LNCAP (cell line): ENCODE results near the gene CRYBG1.

Experiments
- CTCF ChIP-seq: fragments of 450-650 bp; IDR thresholded peaks from 2 replicates; pipeline ENCODE4 v1.5.1; 2017; ENCODE audit warnings: mild to moderate bottlenecking

The CRYBG1 gene

GRCh38 chr6:106496823-106497222 is 136.3 kb downstream of the CRYBG1 start:
- TF ChIP-seq CTCF = no peak

GRCh38 chr6:106501960-106502371 is 141.4 kb downstream of the CRYBG1 start:
- TF ChIP-seq CTCF = no peak

- no peak for TF ChIP-seq CTCF
These were observed 142.0 kb downstream of the CRYBG1 start for GRCh38 chr6:106502559-106502958.

GRCh38 chr6:106508277-106508676 is 147.8 kb downstream of the CRYBG1 start:
- no peak for TF ChIP-seq CTCF

GRCh38 chr6:106508834-106509233 is 148.3 kb downstream of the CRYBG1 start:
- TF ChIP-seq CTCF = no peak

- no peak for TF ChIP-seq CTCF
These were observed 149.0 kb downstream of the CRYBG1 start for GRCh38 chr6:106509420-106510089.

- TF ChIP-seq CTCF = no peak
These were observed 149.8 kb downstream of the CRYBG1 start for GRCh38 chr6:106510090-106510970.
